ENCODE measurements around the gene IGSF3.
"Not testable (repeated sequence)": the region's sequence is repeated elsewhere in the genome, so short reads cannot be mapped to it uniquely, and the experiment has no call there.

GRCh38 chr1:116636584-116636983, 30.9 kb downstream of the IGSF3 start:
- TF ChIP-seq CTCF, POLR2A (IDR thresholded peaks at IDR 0.05): not testable (repeated sequence)

Data from testis (tissue), 2 donors.